NOMO-1 treated with dmso at 0.1 percent for 144 hours (cell line): Measurements from ENCODE around the gene SLC66A2.

Experiments
- DNase-seq: peaks from one replicate; lab custom pipeline; 2025; ENCODE audit not compliant: unreplicated experiment; lab: John Stamatoyannopoulos, UW

The SLC66A2 gene

GRCh38 chr18:79904357-79905147 is 46.9 kb downstream of the SLC66A2 start:
- no peak for DNase-seq

GRCh38 chr18:79903787-79904356 is 47.6 kb downstream of the SLC66A2 start:
- DNase-seq: no peak

DNA sequence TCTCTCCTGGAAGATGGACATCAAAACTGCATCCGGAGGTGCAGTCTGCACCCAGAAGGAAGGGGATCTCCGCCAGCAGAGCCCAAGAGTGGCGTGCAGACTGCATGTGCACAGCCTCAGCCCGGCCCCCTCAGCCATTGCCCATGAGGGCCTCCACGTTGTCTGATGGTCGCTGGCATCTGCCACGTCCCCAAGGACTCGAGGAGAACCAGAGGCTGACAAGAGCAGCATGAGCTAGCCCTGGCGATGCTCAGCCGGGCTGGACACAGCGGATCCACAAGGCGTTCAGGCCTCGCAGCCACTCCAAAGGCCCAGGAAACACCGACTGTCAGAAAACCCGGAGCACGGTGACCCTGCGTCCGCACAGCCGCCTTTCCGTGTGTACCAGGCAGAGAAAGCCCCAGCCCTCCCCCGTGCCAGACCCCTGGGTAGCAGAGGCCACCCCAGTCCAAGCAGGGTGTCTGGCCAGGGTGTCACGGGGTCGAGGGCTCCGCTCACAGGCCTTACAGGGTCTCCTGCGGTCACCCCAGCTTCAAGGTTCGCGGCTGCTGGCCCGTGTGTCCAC is 48.3 kb downstream of the SLC66A2 start:
- no peak for DNase-seq

DNA sequence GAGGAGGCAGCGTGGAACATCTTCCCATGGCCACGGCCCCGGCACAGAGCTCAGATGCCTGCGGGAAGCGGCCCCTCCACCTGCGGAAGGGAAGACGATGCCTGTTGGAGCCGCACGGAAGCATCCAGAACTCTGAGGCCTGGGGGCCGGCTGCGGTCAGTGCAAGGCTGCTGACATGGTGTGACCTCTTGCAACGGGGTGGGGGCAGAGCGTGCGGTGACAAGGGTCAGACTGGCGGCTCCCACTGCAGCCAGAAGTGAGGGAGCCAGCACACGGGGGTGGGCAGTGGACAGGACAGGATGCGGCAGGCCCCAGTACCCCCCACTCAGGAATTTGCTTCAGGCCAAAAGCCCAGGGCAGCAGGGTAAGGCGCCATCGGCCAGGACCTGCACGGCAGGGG is 48.8 kb downstream of the SLC66A2 start:
- no peak for DNase-seq

GRCh38 chr18:79902075-79902474 is 49.4 kb downstream of the SLC66A2 start:
- no peak for DNase-seq

DNA sequence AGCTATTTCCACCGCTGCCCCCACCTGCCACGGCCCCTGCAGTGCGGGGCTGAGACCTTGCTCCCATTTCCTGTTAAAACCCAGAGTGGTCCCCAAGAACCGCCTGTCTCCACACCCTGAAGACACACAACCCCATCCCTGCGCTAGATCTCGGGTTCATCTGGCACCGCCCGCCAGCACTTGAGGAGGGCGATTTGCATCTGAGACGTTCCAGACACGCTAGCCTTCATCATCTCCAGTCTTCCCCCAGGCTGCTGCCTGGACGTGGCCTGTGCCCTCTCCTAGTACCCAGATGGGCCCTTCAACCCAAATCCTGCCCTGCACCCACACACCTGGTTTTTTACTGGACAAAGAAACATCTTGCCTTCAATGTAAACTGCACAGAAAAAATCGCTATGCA is 49.8 kb downstream of the SLC66A2 start:
- no peak for DNase-seq

- no peak for DNase-seq
Measured at GRCh38 chr18:79900610-79901570, 50.6 kb downstream of the SLC66A2 start.

DNA sequence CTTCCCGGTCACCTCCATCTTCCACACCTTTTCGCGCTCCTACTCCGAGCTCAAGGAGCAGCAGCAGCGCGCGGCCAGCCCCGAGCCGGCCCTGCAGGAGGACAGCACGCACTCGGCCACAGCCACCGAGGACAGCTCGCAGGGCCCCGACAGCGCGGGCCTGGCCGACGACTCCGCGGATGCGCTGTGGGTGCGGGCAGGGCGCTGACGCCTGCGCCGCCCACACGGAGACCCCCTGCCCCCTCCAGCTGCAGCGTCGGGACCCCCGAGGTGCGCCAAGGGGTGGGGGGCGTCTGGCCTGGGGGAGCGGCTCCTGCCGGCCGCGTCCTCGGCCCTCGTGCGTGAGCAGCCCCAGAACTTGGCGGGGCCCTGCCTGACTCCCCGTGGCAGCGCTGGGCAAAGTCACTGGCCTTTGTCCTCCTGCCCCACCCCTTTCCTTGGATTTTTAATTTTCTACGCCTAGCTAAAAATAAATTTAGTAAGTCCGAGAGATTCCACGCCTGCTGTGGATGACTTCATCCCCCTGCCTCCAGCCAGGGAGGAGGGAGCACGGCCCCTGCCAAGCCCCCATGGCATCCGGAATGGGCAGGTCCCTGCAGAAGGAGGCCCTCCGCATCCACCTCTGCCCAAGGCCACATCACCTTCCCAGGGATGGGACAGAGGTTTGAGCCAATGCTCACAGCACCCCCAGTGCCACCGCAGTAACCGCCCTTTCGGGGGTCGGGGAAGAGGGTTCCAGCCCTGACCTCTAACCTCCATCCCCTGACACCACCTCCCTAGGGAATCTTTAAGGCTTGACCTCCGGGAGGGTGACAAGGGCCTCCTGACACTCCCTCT is 51.6 kb downstream of the SLC66A2 start:
- DNase-seq: no peak

GRCh38 chr18:79898952-79899608 is 52.4 kb downstream of the SLC66A2 start:
- no peak for DNase-seq

DNA sequence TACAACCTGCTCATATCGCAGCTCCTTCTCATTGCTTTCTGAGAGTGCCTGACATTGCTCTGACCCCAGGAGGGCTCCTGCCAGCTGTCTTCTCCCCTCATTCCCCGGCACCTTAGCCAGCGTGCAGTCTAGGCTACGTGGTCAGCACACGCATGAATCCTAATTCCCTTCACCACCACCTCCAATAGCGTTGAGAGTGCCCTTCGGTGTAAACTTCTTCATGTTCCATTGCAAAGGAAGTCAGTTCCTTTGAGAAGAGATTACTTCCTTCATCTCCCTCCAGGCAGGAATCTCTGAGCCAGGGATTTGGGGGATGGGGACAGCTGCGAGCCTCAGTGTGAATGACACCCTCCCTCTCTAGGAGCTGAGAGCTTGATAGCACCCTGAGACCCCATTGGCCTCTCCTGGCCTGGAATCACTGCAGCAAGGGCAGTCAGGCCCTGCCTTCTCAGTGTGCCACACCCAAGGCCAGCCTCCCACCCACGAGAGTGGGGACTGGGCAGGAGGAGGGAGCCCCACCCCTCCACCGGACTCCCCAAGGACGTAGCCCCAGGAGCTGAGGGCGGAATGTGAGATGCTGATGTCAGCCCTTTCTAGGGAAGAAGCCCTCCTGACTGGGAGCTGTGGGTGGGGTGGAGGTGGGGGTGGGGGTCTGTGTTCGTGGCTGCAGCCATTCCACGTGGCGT is 53.4 kb downstream of the SLC66A2 start:
- DNase-seq: no peak

DNA sequence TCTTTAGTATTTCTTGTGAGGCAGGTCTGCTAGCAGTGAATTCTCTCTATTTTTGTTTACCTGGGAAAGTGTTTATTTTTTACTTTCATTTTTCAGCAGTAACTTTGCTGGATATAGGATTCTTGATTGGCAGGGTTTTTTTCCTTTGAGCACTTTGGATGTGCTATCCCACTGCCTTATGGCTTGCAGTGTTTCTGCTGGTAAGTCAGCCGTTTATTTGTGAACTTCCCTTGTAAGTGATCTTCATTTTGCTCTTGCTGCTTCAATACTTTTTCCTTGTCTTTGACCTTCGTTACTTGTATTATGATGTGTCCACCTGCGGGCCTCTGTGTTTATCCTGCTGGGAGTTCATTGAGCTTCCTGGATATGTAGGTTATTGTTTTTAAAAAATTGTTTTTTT is 54.7 kb downstream of the SLC66A2 start:
- DNase-seq: no peak

GRCh38 chr18:79890674-79891073 is 60.8 kb downstream of the SLC66A2 start:
- DNase-seq: no peak

GRCh38 chr18:79889569-79889968 is 61.9 kb downstream of the SLC66A2 start:
- no peak for DNase-seq

DNA sequence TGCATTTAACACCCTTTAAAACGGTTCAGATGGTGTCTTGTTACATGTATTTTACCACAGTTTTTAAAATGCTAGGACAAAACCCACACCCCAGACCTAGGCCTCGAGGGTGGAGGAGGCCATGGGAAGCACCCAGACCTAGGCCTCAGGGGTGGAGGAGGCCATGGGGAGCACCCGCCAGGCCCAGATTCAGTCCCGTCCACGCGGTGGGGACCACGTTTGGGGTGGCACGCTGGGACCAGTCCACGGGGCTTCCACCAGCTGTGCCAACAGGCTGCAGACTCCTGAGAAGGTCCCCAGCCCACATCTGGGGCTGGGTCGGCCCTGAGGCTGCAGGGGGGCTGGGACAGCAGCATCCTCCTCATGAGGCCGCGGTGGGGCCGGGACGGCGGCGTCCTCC is 63.4 kb downstream of the SLC66A2 start:
- DNase-seq: no peak

DNA sequence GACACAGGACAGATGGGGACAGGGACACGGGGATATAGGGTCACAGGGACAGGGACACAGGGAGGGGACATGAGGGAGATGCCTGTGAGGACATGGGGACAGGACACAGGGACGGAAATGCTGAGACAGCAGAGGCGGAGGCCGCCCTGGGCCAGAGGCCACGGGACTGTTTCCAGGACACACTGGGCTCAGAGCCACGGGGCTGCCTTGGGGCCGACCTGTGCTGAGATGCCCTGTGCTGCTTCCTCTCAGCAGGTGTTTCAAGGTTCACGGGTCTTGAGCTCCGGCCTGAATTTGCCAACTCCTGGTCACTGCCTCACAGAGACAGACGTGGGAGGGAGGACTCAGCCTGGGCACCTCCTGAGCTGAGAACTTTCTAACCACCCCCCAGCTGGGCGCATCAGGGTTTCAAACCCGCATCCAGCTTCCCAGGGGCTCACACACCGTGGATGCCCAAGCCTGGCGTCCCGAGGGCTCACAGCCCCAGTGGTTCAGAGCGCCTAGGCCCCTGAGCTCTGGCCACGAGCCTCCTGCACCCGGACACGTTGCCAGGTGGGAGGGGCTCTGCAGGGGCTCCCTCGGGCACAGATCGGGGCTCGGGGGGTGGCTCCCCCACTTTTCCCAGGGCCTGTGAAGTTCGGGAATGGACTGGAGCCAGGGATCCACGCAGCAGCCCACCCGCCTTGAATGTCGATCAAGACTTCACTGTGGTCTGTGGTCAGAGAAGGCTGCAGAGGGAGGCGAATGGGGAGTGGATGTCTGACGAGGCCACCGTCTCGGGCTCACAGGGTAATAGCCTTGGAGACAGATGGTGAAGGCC is 64.1 kb downstream of the SLC66A2 start:
- no peak for DNase-seq

- DNase-seq: no peak
Measured at GRCh38 chr18:79884963-79885728, 66.3 kb downstream of the SLC66A2 start.

GRCh38 chr18:79884294-79884962 is 67.0 kb downstream of the SLC66A2 start:
- no peak for DNase-seq
